HFF-Myc (cell line): ENCODE measurements around the gene XRCC3.
"Not testable (repeated sequence)": the region's sequence is repeated elsewhere in the genome, so short reads cannot be mapped to it uniquely, and the experiment has no call there.

ENCODE experiments used
- DNase-seq: peaks from one replicate; pipeline ENCODE4 v3.0.0-alpha.2; 2011; ENCODE audit warnings: low read depth; ENCODE audit errors: extremely low read depth
- H3K4me3 ChIP-seq: replicated peaks from 2 replicates; pipeline ENCODE4 v1.5.1; 2011; ENCODE audit warnings: low read depth, mild to moderate bottlenecking, control low read depth, low read length
- CTCF ChIP-seq: IDR thresholded peaks from 2 replicates; pipeline ENCODE4 v1.5.1; 2012; ENCODE audit warnings: mild to moderate bottlenecking, low read depth, low read length, control low read depth; ENCODE audit errors: missing control alignments

The XRCC3 gene

GRCh38 chr14:103696466-103697071, 18.7 kb downstream of the XRCC3 start:
- DNase-seq = no peak
- no peak for TF ChIP-seq CTCF
- no peak overlapping the region for H3K4me3 ChIP-seq

- no peak overlapping the region for H3K4me3 ChIP-seq
- DNase-seq = no peak
- no peak for TF ChIP-seq CTCF
Observed at GRCh38 chr14:103696070-103696402, 19.2 kb downstream of the XRCC3 start.

- TF ChIP-seq CTCF = no peak
- H3K4me3 ChIP-seq = no peak overlapping the region
- DNase-seq = no peak
Observed at GRCh38 chr14:103695296-103696069, 19.8 kb downstream of the XRCC3 start.

GRCh38 chr14:103694572-103695026, 20.7 kb downstream of the XRCC3 start:
- TF ChIP-seq CTCF = no peak
- H3K4me3 ChIP-seq = no peak overlapping the region
- no peak for DNase-seq

GRCh38 chr14:103693515-103693914, 21.7 kb downstream of the XRCC3 start:
- H3K4me3 ChIP-seq = no peak overlapping the region

GRCh38 chr14:103692871-103693270, 22.4 kb downstream of the XRCC3 start:
- DNase-seq = no peak
- no peak overlapping the region for H3K4me3 ChIP-seq
- no peak for TF ChIP-seq CTCF

More at GRCh38 chr14:103693515-103693914, 21.7 kb downstream of the XRCC3 start:
- DNase-seq = no peak
- no peak for TF ChIP-seq CTCF

- DNase-seq = no peak
- H3K4me3 ChIP-seq = no peak overlapping the region
- no peak for TF ChIP-seq CTCF
Observed at GRCh38 chr14:103692159-103692558, 23.1 kb downstream of the XRCC3 start.

GRCh38 chr14:103691655-103692054, 23.6 kb downstream of the XRCC3 start:
- not testable (repeated sequence) for H3K4me3 ChIP-seq, DNase-seq
